Fibroblast of pulmonary artery (primary cell): ENCODE results near the gene LCP2.

Experiments
- DNase-seq: peaks from one replicate; pipeline ENCODE4 v3.0.0-alpha.2; 2010; ENCODE audit warnings: low read depth
- H3K4me3 ChIP-seq: replicated peaks from 2 replicates; pipeline ENCODE4 v1.5.1; 2011; ENCODE audit warnings: low read depth, mild to moderate bottlenecking, control low read depth, low read length, moderate library complexity
- CTCF ChIP-seq: IDR thresholded peaks from 2 replicates; pipeline ENCODE4 v1.5.1; 2011; ENCODE audit warnings: mild to moderate bottlenecking, control low read depth, low read length, inconsistent platforms; ENCODE audit errors: missing control alignments

LCP2 gene

GRCh38 chr5:170292179-170293104 lies 5.1 kb downstream of the LCP2 start:
- no peak overlapping the region for H3K4me3 ChIP-seq
- DNase-seq: no peak
- TF ChIP-seq CTCF: no peak

GRCh38 chr5:170290498-170290897 lies 7.1 kb downstream of the LCP2 start:
- H3K4me3 ChIP-seq: no peak overlapping the region
- DNase-seq: no peak
- no peak for TF ChIP-seq CTCF

GRCh38 chr5:170289764-170290163 lies 7.8 kb downstream of the LCP2 start:
- DNase-seq: no peak
- H3K4me3 ChIP-seq: no peak overlapping the region
- no peak for TF ChIP-seq CTCF

- TF ChIP-seq CTCF: no peak
- no peak for DNase-seq
- H3K4me3 ChIP-seq: no peak overlapping the region
These were observed 8.5 kb downstream of the LCP2 start for GRCh38 chr5:170289121-170289520.

GRCh38 chr5:170288551-170288950 lies 9.0 kb downstream of the LCP2 start:
- H3K4me3 ChIP-seq: no peak overlapping the region
- TF ChIP-seq CTCF: no peak
- no peak for DNase-seq

- no peak for DNase-seq
- no peak for TF ChIP-seq CTCF
- no peak overlapping the region for H3K4me3 ChIP-seq
These were observed 9.4 kb downstream of the LCP2 start for GRCh38 chr5:170288151-170288550.

GRCh38 chr5:170287532-170287931 lies 10.0 kb downstream of the LCP2 start:
- TF ChIP-seq CTCF: no peak
- no peak overlapping the region for H3K4me3 ChIP-seq
- peak; percentile 39 for DNase-seq
